ENCODE results near the gene ZNF300.

DNA sequence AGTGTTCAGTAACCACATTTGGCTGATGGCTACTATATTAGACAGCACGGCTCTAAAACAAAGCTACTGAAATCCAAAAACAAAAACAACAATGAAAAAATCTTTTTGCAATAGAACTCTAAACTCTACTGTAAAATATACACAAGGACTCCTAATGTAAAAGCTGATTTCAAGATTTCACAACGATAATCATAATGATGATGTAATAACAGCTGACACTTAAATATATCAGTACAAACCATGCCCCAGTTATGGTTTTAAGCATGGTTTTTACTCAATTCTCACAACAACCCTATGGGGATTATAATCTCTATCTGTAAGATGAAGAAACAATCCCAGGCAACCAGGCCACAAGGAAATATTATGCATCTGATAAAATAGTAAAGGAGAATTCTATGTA lies 3.3 kb downstream of the ZNF300 start:
- TF ChIP-seq MYC (IDR thresholded peaks at IDR 0.05; ENCODE audit: low read depth, low read length) (no peak), CTCF (IDR thresholded peaks at IDR 0.05; ENCODE audit: extremely low read depth in 1 of 2, insufficient read depth in 1 of 2, low read depth in 1 of 2, low read length in 2 of 2) (no peak), EZH2 (IDR thresholded peaks at IDR 0.05; ENCODE audit: borderline replicate concordance, low read depth, low read length, severe bottlenecking) (no peak), POLR2A (IDR thresholded peaks at IDR 0.05; ENCODE audit: low read depth, low read length) (no peak), MAX (IDR thresholded peaks at IDR 0.05; ENCODE audit: insufficient read depth, insufficient read length) (no peak), GATA2 (IDR thresholded peaks at IDR 0.05; ENCODE audit: insufficient read depth, insufficient read length, low read depth, low read length) (no peak), JUN (IDR thresholded peaks at IDR 0.05; ENCODE audit: borderline replicate concordance, insufficient read depth, insufficient read length, low read depth) (no peak), POLR2AphosphoS5 (IDR thresholded peaks at IDR 0.05; ENCODE audit: insufficient read depth, low read depth, low read length) (no peak)

All from endothelial cell of umbilical vein (primary cell).